GM12873 (cell line): ENCODE results near the gene CST9L.

Experiments used
- CTCF ChIP-seq: IDR thresholded peaks from 2 replicates; pipeline ENCODE4 v1.5.1; 2012; ENCODE audit warnings: low read depth, mild to moderate bottlenecking, moderate library complexity, low read length, control low read depth; ENCODE audit not compliant: insufficient read depth; ENCODE audit errors: missing control alignments

The CST9L gene

GRCh38 chr20:23585808-23586734, 17.8 kb upstream of the CST9L start:
- no peak for TF ChIP-seq CTCF

GRCh38 chr20:23585449-23585807, 17.1 kb upstream of the CST9L start:
- no peak for TF ChIP-seq CTCF

- TF ChIP-seq CTCF = no peak
Observed at GRCh38 chr20:23584434-23585199, 16.3 kb upstream of the CST9L start.

GRCh38 chr20:23583526-23583925, 15.2 kb upstream of the CST9L start:
- TF ChIP-seq CTCF = no peak

DNA sequence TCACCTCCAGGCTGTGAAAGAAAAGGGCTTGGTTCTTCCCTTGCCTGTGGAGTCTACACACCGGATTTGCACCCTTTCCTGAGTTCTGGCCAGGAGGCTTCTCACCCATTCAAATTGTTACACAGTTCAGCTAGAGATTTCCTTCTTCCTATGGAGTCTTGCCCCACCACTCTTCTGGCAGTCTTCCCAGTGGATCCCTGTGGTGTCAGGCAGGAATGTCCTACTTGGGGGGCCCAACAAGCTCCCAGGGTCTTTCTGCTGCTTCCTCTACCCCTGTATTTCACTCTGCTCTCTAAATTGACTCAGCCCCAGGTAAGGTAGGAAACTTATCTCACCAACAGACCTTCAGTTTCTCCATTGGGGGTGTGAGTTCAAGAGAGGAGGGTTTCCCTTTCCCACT, 14.0 kb upstream of the CST9L start:
- no peak for TF ChIP-seq CTCF

GRCh38 chr20:23574977-23575376, 6.7 kb upstream of the CST9L start:
- TF ChIP-seq CTCF = no peak

GRCh38 chr20:23570178-23570760, 2.0 kb upstream of the CST9L start:
- no peak for TF ChIP-seq CTCF
